Fibroblast of upper back skin (primary cell): Measurements from ENCODE around the gene MYOT.
"Not testable (repeated sequence)": the region's sequence is repeated elsewhere in the genome, so short reads cannot be mapped to it uniquely, and the experiment has no call there.

Experiments used
- DNase-seq: peaks from one replicate; pipeline ENCODE4 v3.0.0-alpha.2; 2013

Gene MYOT

DNA sequence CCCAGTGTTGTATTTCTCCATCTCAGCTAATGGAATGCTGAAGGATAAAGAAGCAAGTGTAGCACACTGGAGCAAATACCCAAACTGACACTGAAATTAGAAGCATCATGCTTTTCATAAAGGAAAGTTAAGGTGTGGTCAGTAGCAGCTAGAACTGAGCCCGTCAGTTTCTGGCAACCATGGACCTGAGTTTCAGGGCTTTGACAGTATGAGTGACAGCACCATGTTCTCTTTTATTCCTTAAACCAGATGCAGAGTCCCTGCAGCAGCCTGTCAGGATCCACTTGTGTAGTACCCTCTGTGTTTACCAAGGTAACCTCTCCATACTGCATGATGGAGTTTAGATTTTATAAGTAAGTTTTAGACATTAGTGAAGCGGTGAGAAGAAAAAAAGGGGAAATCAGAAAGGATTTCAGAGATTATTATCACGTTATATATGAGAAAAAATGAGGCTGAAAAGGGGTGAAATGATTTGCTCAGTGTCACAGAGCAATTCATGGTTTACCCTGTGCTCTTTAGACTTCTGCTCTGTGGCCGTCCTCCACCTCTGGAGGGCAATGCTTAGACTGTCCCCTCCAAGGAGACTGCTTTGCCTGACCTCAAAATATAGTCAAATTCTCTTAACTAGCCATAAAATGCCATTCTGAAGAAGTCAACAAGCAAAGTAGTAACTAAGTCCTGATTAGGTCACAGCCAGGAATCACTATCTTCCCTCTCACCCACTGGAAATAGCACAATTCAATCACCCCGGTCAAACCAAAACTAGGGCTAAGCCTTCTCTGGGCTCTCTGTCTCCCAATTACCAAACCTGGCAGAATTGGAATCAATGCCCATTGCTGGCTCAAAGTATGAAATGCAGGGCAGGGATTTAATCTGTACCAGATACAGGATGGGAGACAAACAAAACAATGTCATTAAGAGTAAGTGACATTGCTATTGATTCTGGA lies 10.5 kb upstream of the MYOT start:
- DNase-seq, result no peak

- DNase-seq, result no peak
Observed at GRCh38 chr5:137858223-137858916, 9.3 kb upstream of the MYOT start.

DNA sequence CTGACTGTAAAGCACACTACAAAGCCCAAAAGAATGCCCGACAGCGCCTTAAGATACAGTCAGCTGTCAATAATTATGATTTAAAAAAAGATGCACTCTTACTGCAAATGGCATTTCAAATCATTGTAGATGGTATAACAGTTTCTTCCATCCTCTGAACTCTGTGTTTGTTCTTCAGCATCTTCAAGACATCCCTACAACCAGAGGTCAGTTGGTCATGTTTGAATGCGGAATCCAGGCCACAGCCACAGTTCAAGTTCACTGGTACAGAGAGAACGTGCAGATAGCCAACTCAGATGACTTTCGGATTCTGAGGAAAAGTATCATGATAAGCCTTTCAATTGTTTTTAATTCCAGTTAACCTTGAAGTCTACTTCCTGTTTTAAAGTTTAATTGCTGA lies 8.7 kb upstream of the MYOT start:
- DNase-seq, result no peak

DNA sequence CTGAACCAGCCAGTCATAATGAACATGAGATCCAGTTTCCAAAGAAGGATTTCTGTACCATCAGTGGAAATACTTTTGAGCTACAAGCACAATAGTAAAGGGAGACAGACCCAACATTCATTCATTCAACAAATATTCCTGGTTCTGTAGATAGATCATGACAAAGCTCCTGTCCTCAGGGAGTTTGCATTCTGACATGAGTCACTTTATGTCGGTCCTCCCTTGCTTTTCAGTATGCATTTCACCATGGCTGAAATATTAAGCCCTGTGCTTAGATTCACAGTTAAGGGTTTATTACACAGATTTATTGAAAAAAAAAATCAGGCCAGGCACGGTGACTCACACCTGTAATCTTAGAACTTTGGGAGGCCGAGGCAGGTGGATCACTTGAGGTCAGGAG lies 5.4 kb upstream of the MYOT start:
- no peak for DNase-seq

- DNase-seq, result not testable (repeated sequence)
Observed at GRCh38 chr5:137863653-137864052, 4.0 kb upstream of the MYOT start.

- no peak for DNase-seq
Observed at GRCh38 chr5:137866541-137867388, 895 bp upstream of the MYOT start.

- no peak for DNase-seq
Observed at GRCh38 chr5:137870647-137871339, 3.1 kb downstream of the MYOT start.

DNA sequence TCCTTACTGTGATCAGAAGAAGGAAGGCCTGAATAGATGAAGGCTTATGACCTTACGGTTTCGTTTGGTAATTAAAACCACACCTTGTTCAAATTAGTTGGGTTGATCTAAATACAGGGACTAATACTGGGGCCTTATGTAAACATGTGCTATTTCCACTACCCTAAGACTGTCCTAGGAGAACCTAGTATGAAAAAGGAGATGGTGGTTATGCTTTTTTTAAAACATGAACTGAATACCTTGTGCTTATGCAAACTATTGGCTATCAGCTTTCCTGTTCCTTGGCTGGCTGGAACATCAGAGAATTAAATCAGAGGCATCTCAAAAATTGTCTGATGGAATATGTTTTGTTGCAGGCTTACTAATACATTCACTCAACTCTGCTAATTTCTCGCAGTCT lies 3.9 kb downstream of the MYOT start:
- DNase-seq, result no peak

DNA sequence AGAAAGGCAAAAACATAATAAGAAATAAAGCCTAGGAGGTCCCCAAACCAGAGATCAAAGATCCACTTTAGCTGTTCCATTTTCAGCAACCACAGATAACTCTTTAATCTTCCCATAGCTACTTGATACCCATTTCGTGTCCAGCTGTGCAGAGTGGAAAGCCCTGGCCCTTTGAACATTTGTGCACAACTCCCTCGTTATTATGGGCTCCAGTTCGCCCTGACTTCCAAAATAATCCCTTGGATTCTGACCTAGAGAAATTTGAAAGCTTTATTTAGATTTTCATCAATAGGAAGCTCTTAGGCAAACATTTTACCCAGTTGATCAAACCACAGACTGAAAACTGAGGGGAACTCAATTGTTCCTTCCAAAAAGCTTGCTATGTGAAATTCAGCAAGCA lies 4.8 kb downstream of the MYOT start:
- DNase-seq, result no peak

GRCh38 chr5:137876101-137876500 lies 8.4 kb downstream of the MYOT start:
- DNase-seq, result no peak

GRCh38 chr5:137880313-137880712 lies 12.7 kb downstream of the MYOT start:
- no peak for DNase-seq

DNA sequence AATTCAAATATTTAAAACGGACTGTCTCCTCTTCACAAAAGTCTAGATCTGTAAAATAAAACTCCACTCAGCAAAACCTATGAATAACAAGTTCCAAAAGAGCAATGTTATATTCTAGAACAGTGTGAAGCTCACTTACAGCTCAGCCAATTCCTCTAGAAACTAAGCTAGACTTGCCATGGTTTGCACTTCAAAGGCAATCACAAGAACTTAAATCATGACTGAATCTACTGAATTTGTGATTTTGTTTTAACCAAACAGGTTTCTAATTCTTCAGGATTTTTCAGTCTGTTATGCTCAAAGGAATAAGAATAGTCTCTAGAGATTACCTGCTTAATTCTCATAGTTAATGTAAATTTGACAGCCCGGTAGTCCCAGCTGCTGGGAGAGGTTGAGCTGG lies 20.2 kb downstream of the MYOT start:
- DNase-seq, result no peak

DNA sequence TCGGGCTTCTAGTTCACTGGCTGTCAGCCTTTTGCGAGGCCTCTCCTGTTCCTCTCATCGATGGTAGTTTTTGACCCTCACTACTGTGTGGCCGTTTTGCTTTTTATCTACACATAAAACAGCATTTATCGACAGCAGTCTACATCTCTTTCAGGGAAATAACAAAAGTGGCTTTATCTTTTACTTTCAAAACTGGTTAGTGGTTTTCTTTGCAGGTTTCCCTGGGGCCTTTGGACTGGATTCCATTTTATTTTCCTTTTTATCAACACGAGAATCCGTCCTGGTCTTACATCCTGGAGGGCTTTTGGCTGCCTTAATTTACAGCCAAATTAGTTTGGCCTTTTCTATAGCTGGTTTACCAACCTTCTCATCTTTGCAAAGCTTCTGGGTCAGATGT lies 20.8 kb downstream of the MYOT start:
- no peak for DNase-seq

DNA sequence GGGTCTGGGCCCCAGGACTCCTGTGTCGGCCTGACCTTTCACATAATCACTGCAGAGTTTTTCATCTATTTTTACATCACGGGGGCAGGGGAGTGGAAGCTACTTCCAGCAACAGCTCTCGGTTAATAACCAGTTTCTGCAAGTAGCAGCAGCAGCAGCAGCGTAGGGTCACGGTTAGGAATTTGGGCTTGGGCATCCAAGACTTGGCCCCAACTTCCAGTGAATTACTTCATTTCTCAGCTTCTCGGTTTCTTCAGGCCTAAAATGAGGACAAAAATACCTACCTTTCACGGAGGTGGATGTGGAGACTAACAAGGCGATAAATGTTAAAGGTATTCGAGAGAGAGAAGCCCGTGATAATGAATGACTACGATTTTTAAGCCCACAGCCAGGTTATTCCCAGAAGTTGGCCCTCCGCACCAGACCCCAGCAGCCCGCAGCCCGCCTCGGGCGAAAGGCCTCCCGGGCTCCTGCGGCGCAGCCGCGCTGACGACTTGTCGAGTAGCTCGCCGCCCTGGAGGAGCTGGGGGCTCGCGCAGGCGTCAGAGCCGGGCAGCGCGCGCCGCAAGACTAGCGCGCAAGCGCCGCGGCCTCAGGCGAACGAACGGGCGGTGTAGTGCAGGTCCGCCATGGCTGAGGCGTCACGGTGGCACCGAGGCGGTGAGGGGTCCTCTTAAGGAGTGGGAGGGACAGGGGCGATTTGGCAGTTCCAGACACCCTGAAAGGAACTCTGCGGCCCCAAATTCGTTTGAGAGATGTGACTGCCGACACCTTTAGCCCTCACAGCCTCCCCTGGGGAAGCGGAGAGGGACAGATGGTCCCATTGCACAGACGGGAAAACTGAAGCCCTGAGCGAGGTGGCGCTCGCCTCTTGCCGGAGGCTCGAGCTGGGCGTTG lies 21.5 kb downstream of the MYOT start, which contains the start of gene PKD2L2:
Gene PKD2L2, plus strand, starts transcription at position 595 of the 897 bp plus-strand sequence. Its CDS starts 35 bp downstream, at position 630.
- peak; percentile 85 for DNase-seq

- no peak for DNase-seq
Observed at GRCh38 chr5:137890845-137891244, 23.2 kb downstream of the MYOT start.

DNA sequence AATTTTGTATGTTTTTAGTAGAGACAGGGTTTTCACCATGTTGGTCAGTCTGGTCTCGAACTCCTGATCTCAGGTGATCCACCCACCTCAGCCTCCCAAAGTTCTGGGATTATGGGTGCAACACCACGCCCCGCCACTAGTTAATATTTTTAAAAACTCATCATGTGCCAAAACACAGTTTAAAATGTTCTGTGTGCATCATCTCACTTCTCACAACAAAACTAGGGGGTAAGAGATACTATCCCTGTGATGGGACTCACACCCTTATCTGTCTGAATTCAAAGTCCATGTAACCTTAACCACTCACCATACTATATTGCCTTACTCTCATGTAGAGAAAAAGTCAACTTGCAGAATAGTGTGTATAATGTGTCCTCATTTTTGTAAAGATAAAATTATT lies 24.2 kb downstream of the MYOT start:
- no peak for DNase-seq

GRCh38 chr5:137894586-137894985 lies 26.9 kb downstream of the MYOT start:
- DNase-seq, result no peak

DNA sequence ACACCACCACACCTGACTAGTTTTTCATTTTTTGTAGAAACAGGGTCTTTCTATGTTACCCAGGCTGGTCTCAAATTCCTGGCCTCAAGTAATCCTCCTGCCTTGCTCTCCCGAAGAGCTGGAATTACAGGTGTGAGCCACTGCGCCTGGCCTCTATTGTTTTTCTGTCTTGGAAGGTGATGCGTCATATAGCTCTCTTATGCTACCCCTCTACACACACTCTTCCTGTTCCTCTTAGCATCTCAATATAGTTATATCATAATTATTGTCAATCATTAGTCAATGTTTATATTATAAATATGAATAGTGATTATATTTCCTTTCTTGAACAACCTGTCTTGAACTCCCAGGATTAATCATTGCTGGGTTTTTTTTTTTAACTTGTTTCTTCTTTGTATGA lies 28.9 kb downstream of the MYOT start:
- no peak for DNase-seq

DNA sequence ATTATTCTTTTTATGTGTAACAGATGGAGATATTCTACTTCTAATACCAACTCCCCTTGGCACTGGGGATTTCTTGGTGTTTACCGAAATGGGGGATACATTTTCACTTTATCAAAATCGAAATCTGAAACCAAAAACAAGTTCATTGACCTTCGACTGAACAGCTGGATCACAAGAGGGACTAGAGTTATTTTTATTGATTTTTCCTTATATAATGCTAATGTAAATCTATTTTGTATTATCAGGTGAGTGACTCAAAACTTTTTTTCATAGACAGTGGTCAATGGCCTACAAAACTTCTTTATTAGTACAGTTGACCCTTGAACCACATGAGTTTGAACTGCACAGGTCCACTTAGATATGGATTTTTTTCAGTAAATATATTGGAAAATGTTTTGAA lies 31.8 kb downstream of the MYOT start:
- no peak for DNase-seq

GRCh38 chr5:137901011-137901817 lies 33.6 kb downstream of the MYOT start:
- DNase-seq, result no peak
